K562 (cell line): ENCODE data around the gene CEP78. TPM values are rescaled to one million over a fixed set of nuclear protein-coding genes. Genes with fewer than 3 reads are reported as not detected.

Source experiments
- ASH1L ChIP-seq: fragments of 450-650 bp; IDR thresholded peaks from 2 replicates; pipeline ENCODE4 v1.6.1; 2018; ENCODE audit warnings: borderline replicate concordance, mild to moderate bottlenecking, low read depth; ENCODE audit not compliant: partially characterized antibody
- ATF1 ChIP-seq, 2 experiments: fragments of 450-650 bp in 1 of 2; IDR thresholded peaks; 2 replicates each; pipeline ENCODE4 v1.6.1; 2016; ENCODE audit warnings: missing compliant biosample characterization in 1 of 2, missing genetic modification characterization in 1 of 2
- CBFA2T3 ChIP-seq: fragments of 450-650 bp; IDR thresholded peaks from 2 replicates; pipeline ENCODE4 v1.6.1; 2017
- CREM ChIP-seq: IDR thresholded peaks from 2 replicates; pipeline ENCODE4 v1.6.1; 2014; ENCODE audit warnings: antibody characterized with exemption, low read depth
- ETV1 ChIP-seq: fragments of 450-650 bp; conservative IDR thresholded peaks from 2 replicates; pipeline ENCODE4 v1.6.1; 2016; ENCODE audit warnings: missing genetic modification characterization, control low read depth, low read depth, missing compliant biosample characterization
- GATA2 ChIP-seq: sonication (generic); formaldehyde crosslinking; IDR thresholded peaks from 2 replicates; pipeline ENCODE4 v1.4.0; 2020; ENCODE audit warnings: mild to moderate bottlenecking, missing genetic modification reagents
- HDAC1 ChIP-seq, 2 experiments: fragments of 450-650 bp; IDR thresholded peaks; 2 replicates each; pipeline ENCODE4 v1.6.1; 2016 to 2017; ENCODE audit warnings: inconsistent platforms in 1 of 2, mild to moderate bottlenecking in 1 of 2, moderate library complexity in 1 of 2
- KDM1A ChIP-seq, 2 experiments: fragments of 450-650 bp; IDR thresholded peaks; 2 replicates each; pipeline ENCODE4 v1.6.1; 2016; ENCODE audit warnings: mild to moderate bottlenecking in 2 of 2
- KLF16 ChIP-seq: IDR thresholded peaks from 2 replicates; pipeline ENCODE4 v1.6.1; 2016; ENCODE audit warnings: antibody characterized with exemption
- MAFG ChIP-seq: fragments of 450-650 bp; conservative IDR thresholded peaks from 2 replicates; pipeline ENCODE4 v1.6.1; 2016; ENCODE audit warnings: missing genetic modification characterization, missing compliant biosample characterization
- MEIS2 ChIP-seq: fragments of 450-650 bp; IDR thresholded peaks from 2 replicates; pipeline ENCODE4 v1.6.1; 2014; ENCODE audit warnings: mild to moderate bottlenecking; ENCODE audit not compliant: partially characterized antibody
- MYNN ChIP-seq, 2 experiments: sonication (generic); formaldehyde crosslinking in 1 of 2; IDR thresholded peaks; 2 replicates each; pipeline versions ENCODE4 v1.5.0 to v1.6.1; 2016 to 2020; ENCODE audit warnings: antibody characterized with exemption in 1 of 2, missing genetic modification reagents in 1 of 2
- NCOR1 ChIP-seq: fragments of 450-650 bp; IDR thresholded peaks from 2 replicates; pipeline ENCODE4 v1.6.1; 2016; ENCODE audit warnings: mild to moderate bottlenecking, moderate library complexity
- POLR2AphosphoS5 ChIP-seq: IDR thresholded peaks from 2 replicates; pipeline ENCODE4 v1.6.1; 2011; ENCODE audit warnings: mild to moderate bottlenecking, low read depth, low read length, moderate library complexity; ENCODE audit not compliant: control insufficient read depth, insufficient read depth
- SIN3A ChIP-seq, 2 experiments: fragments of 150-350 bp in 1 of 2; IDR thresholded peaks; 2 replicates each; pipeline ENCODE4 v1.6.1; 2011 to 2016; ENCODE audit warnings: borderline replicate concordance in 2 of 2, low read depth in 2 of 2, low read length in 2 of 2, mild to moderate bottlenecking in 2 of 2, moderate library complexity in 2 of 2; ENCODE audit not compliant: control insufficient read depth in 1 of 2
- SMAD4 ChIP-seq: fragments of 250-450 bp; sonication (Bioruptor Pico); conservative IDR thresholded peaks from 2 replicates; pipeline ENCODE4 v1.8.0; 2021; ENCODE audit warnings: inconsistent platforms, mild to moderate bottlenecking, moderate library complexity
- SMARCA4 ChIP-seq: fragments of 450-650 bp; IDR thresholded peaks from 2 replicates; pipeline ENCODE4 v1.6.1; 2016
- TAF9B ChIP-seq: fragments of 450-650 bp; IDR thresholded peaks from 2 replicates; pipeline ENCODE4 v1.6.1; 2018; ENCODE audit warnings: mild to moderate bottlenecking; ENCODE audit not compliant: partially characterized antibody
- TAL1 ChIP-seq: fragments of 450-650 bp; IDR thresholded peaks from 2 replicates; pipeline ENCODE4 v1.6.1; 2016; ENCODE audit warnings: mild to moderate bottlenecking
- TCF3 ChIP-seq: sonication (generic); formaldehyde crosslinking; IDR thresholded peaks from 2 replicates; pipeline ENCODE4 v1.4.0; 2020; ENCODE audit warnings: mild to moderate bottlenecking, missing genetic modification reagents
- TEAD4 ChIP-seq, 2 experiments: sonication (generic) in 1 of 2; formaldehyde crosslinking in 1 of 2; IDR thresholded peaks; 2 replicates each; pipeline versions ENCODE4 v1.6.1 to v1.8.0; 2012 to 2022; ENCODE audit warnings: borderline replicate concordance in 1 of 2, inconsistent platforms in 1 of 2, low read length in 1 of 2, mild to moderate bottlenecking in 1 of 2, missing genetic modification reagents in 1 of 2
- ZBED1 ChIP-seq: IDR thresholded peaks from 2 replicates; pipeline ENCODE4 v1.6.1; 2014
- ZEB2 ChIP-seq: fragments of 450-650 bp; IDR thresholded peaks from 2 replicates; pipeline ENCODE4 v1.6.1; 2016
- ZNF445 ChIP-seq: fragments of 250-450 bp; sonication (Bioruptor Pico); IDR thresholded peaks from 2 replicates; pipeline ENCODE4 v1.4.0; 2020; ENCODE audit warnings: low read depth, mild to moderate bottlenecking, moderate library complexity
- polyA plus RNA-seq, 8 experiments: library from polyadenylated mRNA; depleted of rRNA in 4 of 8; stranded (reverse) in 5 of 8; unstranded in 3 of 8; fragments of >200 nt; fragmentation: Nextera tagmentation in 2 of 8; fragmentation: Illumina TruSeq in 1 of 8; extraction: Ambion mirVana in 2 of 8; extraction: Trizol in 1 of 8; gene quantifications; 2 replicates each; pipeline versions ENCODE4 v1.2.1 to v1.2.3, GENCODE V29; 2011 to 2014; ENCODE audit warnings: inconsistent platforms in 1 of 8, missing spikeins in 1 of 8
- total RNA-seq, 7 experiments: library from RNA; depleted of rRNA in 6 of 7; stranded (reverse); fragments of >200 nt in 6 of 7; fragmentation: Illumina TruSeq in 2 of 7; extraction: Trizol in 2 of 7; gene quantifications; 2 replicates each; pipeline versions ENCODE4 v1.2.1 to v1.2.3, GENCODE V29; 2011 to 2021; ENCODE audit warnings: low replicate concordance in 1 of 7
- TF ChIP-seq, protein P1 (sequence below): sonication (generic); formaldehyde crosslinking; IDR thresholded peaks from 2 replicates; pipeline ENCODE4 v1.8.0; 2022; ENCODE audit warnings: missing genetic modification reagents, mild to moderate bottlenecking, moderate library complexity, borderline replicate concordance
- TF ChIP-seq, protein P2 (sequence below): conservative IDR thresholded peaks from 2 replicates; pipeline ENCODE4 v1.6.1; 2011; ENCODE audit warnings: low read depth, mild to moderate bottlenecking, low read length; ENCODE audit not compliant: control insufficient read depth
- TF ChIP-seq, protein P3 (sequence below): fragments of 450-650 bp; IDR thresholded peaks from 2 replicates; pipeline ENCODE4 v1.6.1; 2016

The CEP78 gene
- total and polyA plus RNA-seq, 9 of the 15 experiments (the other 6 are each of a cell fraction or from before 2014, with no cell fraction given): 3.5 to 26.0 (median 21.5) TPM

DNA sequence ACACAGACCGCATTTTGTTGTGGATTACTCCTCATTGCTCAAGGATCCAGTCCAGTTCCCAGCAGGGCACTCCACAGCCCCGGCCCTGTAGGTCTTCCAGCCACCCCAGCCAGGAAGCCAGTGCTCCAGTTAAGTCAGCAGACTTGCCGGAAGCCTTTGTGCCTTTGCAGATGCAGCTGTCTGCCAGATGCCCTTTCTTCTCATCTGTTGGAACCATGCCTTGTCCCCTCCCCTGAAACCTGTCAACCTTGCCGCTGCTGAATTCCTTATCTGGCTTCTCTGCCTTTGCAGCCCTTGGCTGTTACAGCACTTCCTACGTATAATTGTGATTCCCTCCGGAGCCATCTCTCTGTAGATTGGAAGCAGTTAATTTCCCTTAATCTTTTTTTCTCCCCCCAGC lies 89.5 kb downstream of the CEP78 start (continued):
- peak; percentile 66; the same call in 1 of the 2 replicates for TF ChIP-seq TEAD4 (IDR thresholded peaks at IDR 0.05; ENCODE audit: low read length)
- no peak for TF ChIP-seq TEAD4 (CRISPR knock-in tag; IDR thresholded peaks at IDR 0.05; ENCODE audit: borderline replicate concordance)
- peak; percentile 51 to 62; a peak in 1 of 4 replicates for TF ChIP-seq SIN3A (IDR thresholded peaks at IDR 0.05; ENCODE audit: borderline replicate concordance in 2 of 2, control insufficient read depth in 1 of 2, low read depth in 2 of 2, low read length in 2 of 2)
- peak; percentile 64 for TF ChIP-seq GATA2
- 0 out of 2 replicates have a peak, but pooled peaks have one; percentile 43 for TF ChIP-seq MYNN (IDR thresholded peaks at IDR 0.05)
- TF ChIP-seq MYNN (CRISPR knock-in tag; IDR thresholded peaks at IDR 0.05): no peak
- no peak for TF ChIP-seq ZEB2
- TF ChIP-seq SMARCA4: 0 out of 2 replicates have a peak, but pooled peaks have one; percentile 29
- peak; percentile 70 for TF ChIP-seq TCF3 (CRISPR knock-in tag)
- TF ChIP-seq ZBED1: no peak
- TF ChIP-seq ATF1 (CRISPR knock-in tag; IDR thresholded peaks at IDR 0.05): no peak
- 0 out of 2 replicates have a peak, but pooled peaks have one; percentile 11 for TF ChIP-seq ATF1 (tag; IDR thresholded peaks at IDR 0.05)
- TF ChIP-seq ZNF445 (CRISPR knock-in tag): no peak
- peak; percentile 75 for TF ChIP-seq NCOR1
- peak; percentile 30; the same call in 1 of the 2 replicates for TF ChIP-seq SMAD4 (CRISPR knock-in tag)
- TF ChIP-seq MAFG (tag): no peak
- peak; percentile 94 for TF ChIP-seq CBFA2T3
- TF ChIP-seq TAL1: peak; percentile 68; the same call in 1 of the 2 replicates
- TF ChIP-seq CREM: peak; percentile 31; the same call in 1 of the 2 replicates
- TF ChIP-seq, protein P1, sequence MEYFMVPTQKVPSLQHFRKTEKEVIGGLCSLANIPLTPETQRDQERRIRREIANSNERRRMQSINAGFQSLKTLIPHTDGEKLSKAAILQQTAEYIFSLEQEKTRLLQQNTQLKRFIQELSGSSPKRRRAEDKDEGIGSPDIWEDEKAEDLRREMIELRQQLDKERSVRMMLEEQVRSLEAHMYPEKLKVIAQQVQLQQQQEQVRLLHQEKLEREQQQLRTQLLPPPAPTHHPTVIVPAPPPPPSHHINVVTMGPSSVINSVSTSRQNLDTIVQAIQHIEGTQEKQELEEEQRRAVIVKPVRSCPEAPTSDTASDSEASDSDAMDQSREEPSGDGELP: peak; percentile 72
- TF ChIP-seq KDM1A (IDR thresholded peaks at IDR 0.05): 0 out of 4 replicates have a peak, but pooled peaks of 1 of the 2 experiments have one; percentile 20
- TF ChIP-seq POLR2AphosphoS5: peak; percentile 61
- peak; percentile 30; the same call in 1 of the 2 replicates for TF ChIP-seq KLF16
- TF ChIP-seq HDAC1 (IDR thresholded peaks at IDR 0.05): peak in 1 of 2 experiments; percentile 57; a peak in 2 of 4 replicates
- TF ChIP-seq TAF9B: peak; percentile 67
- TF ChIP-seq ASH1L: no peak
- TF ChIP-seq, protein P2, sequence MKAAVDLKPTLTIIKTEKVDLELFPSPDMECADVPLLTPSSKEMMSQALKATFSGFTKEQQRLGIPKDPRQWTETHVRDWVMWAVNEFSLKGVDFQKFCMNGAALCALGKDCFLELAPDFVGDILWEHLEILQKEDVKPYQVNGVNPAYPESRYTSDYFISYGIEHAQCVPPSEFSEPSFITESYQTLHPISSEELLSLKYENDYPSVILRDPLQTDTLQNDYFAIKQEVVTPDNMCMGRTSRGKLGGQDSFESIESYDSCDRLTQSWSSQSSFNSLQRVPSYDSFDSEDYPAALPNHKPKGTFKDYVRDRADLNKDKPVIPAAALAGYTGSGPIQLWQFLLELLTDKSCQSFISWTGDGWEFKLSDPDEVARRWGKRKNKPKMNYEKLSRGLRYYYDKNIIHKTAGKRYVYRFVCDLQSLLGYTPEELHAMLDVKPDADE: peak; percentile 60; the same call in 1 of the 2 replicates
- TF ChIP-seq, protein P3, sequence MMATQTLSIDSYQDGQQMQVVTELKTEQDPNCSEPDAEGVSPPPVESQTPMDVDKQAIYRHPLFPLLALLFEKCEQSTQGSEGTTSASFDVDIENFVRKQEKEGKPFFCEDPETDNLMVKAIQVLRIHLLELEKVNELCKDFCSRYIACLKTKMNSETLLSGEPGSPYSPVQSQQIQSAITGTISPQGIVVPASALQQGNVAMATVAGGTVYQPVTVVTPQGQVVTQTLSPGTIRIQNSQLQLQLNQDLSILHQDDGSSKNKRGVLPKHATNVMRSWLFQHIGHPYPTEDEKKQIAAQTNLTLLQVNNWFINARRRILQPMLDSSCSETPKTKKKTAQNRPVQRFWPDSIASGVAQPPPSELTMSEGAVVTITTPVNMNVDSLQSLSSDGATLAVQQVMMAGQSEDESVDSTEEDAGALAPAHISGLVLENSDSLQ: no peak
- TF ChIP-seq MEIS2: peak; percentile 60
- TF ChIP-seq ETV1 (tag): peak; percentile 41; the same call in 1 of the 2 replicates
